H1 (cell line): ENCODE data around the gene CACNA1G.

ENCODE experiments used
- BRCA1 ChIP-seq: IDR thresholded peaks from 2 replicates; pipeline ENCODE4 v1.6.1; 2012; ENCODE audit warnings: low read depth, low read length, improper control_type of control experiment
- CHD2 ChIP-seq: IDR thresholded peaks from 2 replicates; pipeline ENCODE4 v1.6.1; 2012; ENCODE audit warnings: low read length, improper control_type of control experiment
- CTCF ChIP-seq, 3 experiments: IDR thresholded peaks; 1 replicate in 2 of 3; 2 replicates in 1 of 3; pipeline versions ENCODE4 v1.5.1 to v1.6.1; 2011; ENCODE audit warnings: low read length in 3 of 3, mild to moderate bottlenecking in 3 of 3, inconsistent platforms in 2 of 3, low read depth in 1 of 3, moderate library complexity in 1 of 3; ENCODE audit not compliant: insufficient read depth in 1 of 3; ENCODE audit errors: control extremely low read depth in 1 of 3
- EP300 ChIP-seq, 2 experiments: IDR thresholded peaks; 1 replicate in 1 of 2; 2 replicates in 1 of 2; pipeline ENCODE4 v1.6.1; 2011 to 2012; ENCODE audit warnings: low read depth in 2 of 2, low read length in 2 of 2, mild to moderate bottlenecking in 2 of 2, borderline replicate concordance in 1 of 2, inconsistent platforms in 1 of 2, moderate library complexity in 1 of 2
- JUN ChIP-seq: IDR thresholded peaks from 2 replicates; pipeline ENCODE4 v1.6.1; 2011; ENCODE audit warnings: low read depth, mild to moderate bottlenecking, improper control_type of control experiment, low read length
- PHF8 ChIP-seq: fragments of 200-600 bp; sonication (generic); conservative IDR thresholded peaks from 2 replicates; pipeline ENCODE4 v1.7.1; 2012; ENCODE audit warnings: low read depth, mild to moderate bottlenecking, inconsistent platforms, low read length, moderate library complexity
- POLR2A ChIP-seq, 2 experiments: IDR thresholded peaks; 1 replicate in 1 of 2; 2 replicates in 1 of 2; pipeline ENCODE4 v1.6.1; 2011; ENCODE audit warnings: low read depth in 2 of 2, low read length in 2 of 2, mild to moderate bottlenecking in 2 of 2; ENCODE audit errors: control extremely low read depth in 1 of 2
- POLR2AphosphoS5 ChIP-seq: IDR thresholded peaks from 2 replicates; pipeline ENCODE4 v1.6.1; 2011; ENCODE audit warnings: low read depth, low read length
- POU5F1 ChIP-seq: IDR thresholded peaks from 2 replicates; pipeline ENCODE4 v1.6.1; 2011; ENCODE audit warnings: low read depth, mild to moderate bottlenecking, low read length, moderate library complexity
- RAD21 ChIP-seq, 2 experiments: IDR thresholded peaks in 1 of 2; conservative IDR thresholded peaks in 1 of 2; 2 replicates each; pipeline ENCODE4 v1.6.1; 2011; ENCODE audit warnings: low read depth in 2 of 2, low read length in 2 of 2, improper control_type of control experiment in 1 of 2, inconsistent platforms in 1 of 2, mild to moderate bottlenecking in 1 of 2, moderate library complexity in 1 of 2
- SIN3A ChIP-seq, 2 experiments: IDR thresholded peaks in 1 of 2; conservative IDR thresholded peaks in 1 of 2; 2 replicates each; pipeline ENCODE4 v1.6.1; 2011 to 2012; ENCODE audit warnings: low read length in 2 of 2, improper control_type of control experiment in 1 of 2, low read depth in 1 of 2, mild to moderate bottlenecking in 1 of 2
- SRF ChIP-seq: IDR thresholded peaks from 2 replicates; pipeline ENCODE4 v1.6.1; 2011; ENCODE audit warnings: mild to moderate bottlenecking, low read depth, low read length, moderate library complexity
- USF2 ChIP-seq: IDR thresholded peaks from 2 replicates; pipeline ENCODE4 v1.6.1; 2011; ENCODE audit warnings: low read length, improper control_type of control experiment
- TF ChIP-seq, protein P1 (sequence below): fragments of 300-600 bp; sonication (generic); IDR thresholded peaks from 2 replicates; pipeline ENCODE4 v1.7.1; 2012; ENCODE audit warnings: low read length, moderate library complexity, mild to moderate bottlenecking, inconsistent platforms; ENCODE audit not compliant: insufficient replicate concordance

DNA sequence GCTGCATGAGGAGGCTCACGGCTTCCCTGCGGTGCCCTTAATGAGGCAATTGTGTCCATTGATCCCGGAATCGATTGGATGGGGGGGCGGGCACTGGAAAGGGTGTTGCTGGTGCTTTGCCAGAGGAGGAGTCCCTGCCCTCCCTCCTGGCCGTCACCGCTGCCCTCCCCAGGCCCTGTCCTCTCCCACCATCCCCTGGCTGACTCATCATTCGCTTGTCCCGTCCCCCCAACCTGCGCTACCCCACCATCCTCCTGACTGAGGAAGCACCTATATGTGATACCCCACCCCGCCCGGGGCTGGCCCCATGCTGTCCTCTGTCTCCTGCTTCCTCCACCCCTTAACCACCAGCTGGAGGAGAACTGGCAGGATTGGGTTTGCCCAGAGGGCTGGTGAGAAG, 20.8 kb downstream of the CACNA1G start:
- TF ChIP-seq CTCF (IDR thresholded peaks at IDR 0.05; ENCODE audit: control extremely low read depth in 1 of 3, insufficient read depth in 1 of 3, low read depth in 1 of 3, low read length in 3 of 3) (no peak), JUN (no peak), PHF8 (no peak), USF2 (no peak), CHD2 (no peak), POLR2AphosphoS5 (no peak), SRF (no peak), POLR2A (IDR thresholded peaks at IDR 0.05; ENCODE audit: control extremely low read depth in 1 of 2, low read depth in 2 of 2, low read length in 2 of 2) (no peak), SIN3A (conservative IDR thresholded peaks at IDR 0.05 in 1 of 2, IDR thresholded peaks at IDR 0.05 in 1 of 2; ENCODE audit: low read depth in 1 of 2, low read length in 2 of 2) (no peak), RAD21 (IDR thresholded peaks at IDR 0.05 in 1 of 2, conservative IDR thresholded peaks at IDR 0.05 in 1 of 2; ENCODE audit: low read depth in 2 of 2, low read length in 2 of 2) (no peak), EP300 (IDR thresholded peaks at IDR 0.05; ENCODE audit: borderline replicate concordance in 1 of 2, low read depth in 2 of 2, low read length in 2 of 2) (no peak), POU5F1 (no peak), BRCA1 (no peak)
- TF ChIP-seq, protein P1, sequence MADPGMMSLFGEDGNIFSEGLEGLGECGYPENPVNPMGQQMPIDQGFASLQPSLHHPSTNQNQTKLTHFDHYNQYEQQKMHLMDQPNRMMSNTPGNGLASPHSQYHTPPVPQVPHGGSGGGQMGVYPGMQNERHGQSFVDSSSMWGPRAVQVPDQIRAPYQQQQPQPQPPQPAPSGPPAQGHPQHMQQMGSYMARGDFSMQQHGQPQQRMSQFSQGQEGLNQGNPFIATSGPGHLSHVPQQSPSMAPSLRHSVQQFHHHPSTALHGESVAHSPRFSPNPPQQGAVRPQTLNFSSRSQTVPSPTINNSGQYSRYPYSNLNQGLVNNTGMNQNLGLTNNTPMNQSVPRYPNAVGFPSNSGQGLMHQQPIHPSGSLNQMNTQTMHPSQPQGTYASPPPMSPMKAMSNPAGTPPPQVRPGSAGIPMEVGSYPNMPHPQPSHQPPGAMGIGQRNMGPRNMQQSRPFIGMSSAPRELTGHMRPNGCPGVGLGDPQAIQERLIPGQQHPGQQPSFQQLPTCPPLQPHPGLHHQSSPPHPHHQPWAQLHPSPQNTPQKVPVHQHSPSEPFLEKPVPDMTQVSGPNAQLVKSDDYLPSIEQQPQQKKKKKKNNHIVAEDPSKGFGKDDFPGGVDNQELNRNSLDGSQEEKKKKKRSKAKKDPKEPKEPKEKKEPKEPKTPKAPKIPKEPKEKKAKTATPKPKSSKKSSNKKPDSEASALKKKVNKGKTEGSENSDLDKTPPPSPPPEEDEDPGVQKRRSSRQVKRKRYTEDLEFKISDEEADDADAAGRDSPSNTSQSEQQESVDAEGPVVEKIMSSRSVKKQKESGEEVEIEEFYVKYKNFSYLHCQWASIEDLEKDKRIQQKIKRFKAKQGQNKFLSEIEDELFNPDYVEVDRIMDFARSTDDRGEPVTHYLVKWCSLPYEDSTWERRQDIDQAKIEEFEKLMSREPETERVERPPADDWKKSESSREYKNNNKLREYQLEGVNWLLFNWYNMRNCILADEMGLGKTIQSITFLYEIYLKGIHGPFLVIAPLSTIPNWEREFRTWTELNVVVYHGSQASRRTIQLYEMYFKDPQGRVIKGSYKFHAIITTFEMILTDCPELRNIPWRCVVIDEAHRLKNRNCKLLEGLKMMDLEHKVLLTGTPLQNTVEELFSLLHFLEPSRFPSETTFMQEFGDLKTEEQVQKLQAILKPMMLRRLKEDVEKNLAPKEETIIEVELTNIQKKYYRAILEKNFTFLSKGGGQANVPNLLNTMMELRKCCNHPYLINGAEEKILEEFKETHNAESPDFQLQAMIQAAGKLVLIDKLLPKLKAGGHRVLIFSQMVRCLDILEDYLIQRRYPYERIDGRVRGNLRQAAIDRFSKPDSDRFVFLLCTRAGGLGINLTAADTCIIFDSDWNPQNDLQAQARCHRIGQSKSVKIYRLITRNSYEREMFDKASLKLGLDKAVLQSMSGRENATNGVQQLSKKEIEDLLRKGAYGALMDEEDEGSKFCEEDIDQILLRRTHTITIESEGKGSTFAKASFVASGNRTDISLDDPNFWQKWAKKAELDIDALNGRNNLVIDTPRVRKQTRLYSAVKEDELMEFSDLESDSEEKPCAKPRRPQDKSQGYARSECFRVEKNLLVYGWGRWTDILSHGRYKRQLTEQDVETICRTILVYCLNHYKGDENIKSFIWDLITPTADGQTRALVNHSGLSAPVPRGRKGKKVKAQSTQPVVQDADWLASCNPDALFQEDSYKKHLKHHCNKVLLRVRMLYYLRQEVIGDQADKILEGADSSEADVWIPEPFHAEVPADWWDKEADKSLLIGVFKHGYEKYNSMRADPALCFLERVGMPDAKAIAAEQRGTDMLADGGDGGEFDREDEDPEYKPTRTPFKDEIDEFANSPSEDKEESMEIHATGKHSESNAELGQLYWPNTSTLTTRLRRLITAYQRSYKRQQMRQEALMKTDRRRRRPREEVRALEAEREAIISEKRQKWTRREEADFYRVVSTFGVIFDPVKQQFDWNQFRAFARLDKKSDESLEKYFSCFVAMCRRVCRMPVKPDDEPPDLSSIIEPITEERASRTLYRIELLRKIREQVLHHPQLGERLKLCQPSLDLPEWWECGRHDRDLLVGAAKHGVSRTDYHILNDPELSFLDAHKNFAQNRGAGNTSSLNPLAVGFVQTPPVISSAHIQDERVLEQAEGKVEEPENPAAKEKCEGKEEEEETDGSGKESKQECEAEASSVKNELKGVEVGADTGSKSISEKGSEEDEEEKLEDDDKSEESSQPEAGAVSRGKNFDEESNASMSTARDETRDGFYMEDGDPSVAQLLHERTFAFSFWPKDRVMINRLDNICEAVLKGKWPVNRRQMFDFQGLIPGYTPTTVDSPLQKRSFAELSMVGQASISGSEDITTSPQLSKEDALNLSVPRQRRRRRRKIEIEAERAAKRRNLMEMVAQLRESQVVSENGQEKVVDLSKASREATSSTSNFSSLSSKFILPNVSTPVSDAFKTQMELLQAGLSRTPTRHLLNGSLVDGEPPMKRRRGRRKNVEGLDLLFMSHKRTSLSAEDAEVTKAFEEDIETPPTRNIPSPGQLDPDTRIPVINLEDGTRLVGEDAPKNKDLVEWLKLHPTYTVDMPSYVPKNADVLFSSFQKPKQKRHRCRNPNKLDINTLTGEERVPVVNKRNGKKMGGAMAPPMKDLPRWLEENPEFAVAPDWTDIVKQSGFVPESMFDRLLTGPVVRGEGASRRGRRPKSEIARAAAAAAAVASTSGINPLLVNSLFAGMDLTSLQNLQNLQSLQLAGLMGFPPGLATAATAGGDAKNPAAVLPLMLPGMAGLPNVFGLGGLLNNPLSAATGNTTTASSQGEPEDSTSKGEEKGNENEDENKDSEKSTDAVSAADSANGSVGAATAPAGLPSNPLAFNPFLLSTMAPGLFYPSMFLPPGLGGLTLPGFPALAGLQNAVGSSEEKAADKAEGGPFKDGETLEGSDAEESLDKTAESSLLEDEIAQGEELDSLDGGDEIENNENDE: no peak
